GM23338 (cell line): ENCODE data around the gene ATP1A4. TPM values are rescaled to one million over a fixed set of nuclear protein-coding genes. Genes with fewer than 3 reads are reported as not detected.

Experiments
- ATAC-seq: fragments of 200-7000 bp; cut with Tn5 transposase; 3 replicates; pipeline ENCODE4 v1.9.1; 2020
- DNase-seq: peaks from one replicate; pipeline ENCODE4 v3.0.0-alpha.2; 2015; ENCODE audit warnings: low spot score
- H2AFZ ChIP-seq: fragments of 200-600 bp; sonication (generic); 2 replicates; pipeline ENCODE4 v1.8.0; 2016; ENCODE audit warnings: antibody characterized with exemption, mild to moderate bottlenecking, moderate library complexity
- H3F3A ChIP-seq: fragments of 200-600 bp; sonication (generic); replicated peaks from 2 replicates; pipeline ENCODE4 v1.8.0; 2017; ENCODE audit warnings: antibody characterized with exemption, mixed run types, low read depth
- H3K27ac ChIP-seq: fragments of 200-600 bp; sonication (generic); 2 replicates; pipeline ENCODE4 v1.6.1; 2016; ENCODE audit warnings: low read depth
- H3K27me3 ChIP-seq: fragments of 200-600 bp; sonication (generic); 2 replicates; pipeline ENCODE4 v1.8.0; 2016; ENCODE audit warnings: mild to moderate bottlenecking, mixed run types, moderate library complexity; ENCODE audit not compliant: insufficient read depth
- H3K36me3 ChIP-seq: fragments of 200-600 bp; sonication (generic); 2 replicates; pipeline ENCODE4 v1.8.0; 2016; ENCODE audit warnings: mild to moderate bottlenecking; ENCODE audit not compliant: insufficient read depth
- H3K4me1 ChIP-seq: fragments of 200-600 bp; sonication (generic); 2 replicates; pipeline ENCODE4 v1.8.0; 2016; ENCODE audit warnings: mild to moderate bottlenecking, moderate library complexity; ENCODE audit not compliant: insufficient read depth
- H3K4me2 ChIP-seq: fragments of 200-600 bp; sonication (generic); 2 replicates; pipeline ENCODE4 v1.7.1; 2017; ENCODE audit warnings: mixed run types
- H3K4me3 ChIP-seq: fragments of 200-600 bp; sonication (generic); 2 replicates; pipeline ENCODE4 v1.6.1; 2016; ENCODE audit warnings: mixed run types
- H3K79me2 ChIP-seq: fragments of 200-600 bp; sonication (generic); replicated peaks from 2 replicates; pipeline ENCODE4 v1.8.0; 2017; ENCODE audit warnings: mild to moderate bottlenecking; ENCODE audit not compliant: insufficient read depth
- H3K9me2 ChIP-seq: fragments of 200-600 bp; sonication (generic); 2 replicates; pipeline ENCODE4 v1.8.0; 2017; ENCODE audit not compliant: insufficient read depth
- H4K20me1 ChIP-seq: fragments of 200-600 bp; sonication (generic); replicated peaks from 2 replicates; pipeline ENCODE4 v1.8.0; 2017; ENCODE audit warnings: mild to moderate bottlenecking; ENCODE audit not compliant: insufficient read depth
- H3K27ac Mint-ChIP-seq: 2 replicates; pipeline ENCODE4 v1.8.0; 2020; ENCODE audit warnings: inconsistent platforms, mild to moderate bottlenecking, moderate library complexity, mixed read lengths
- H3K27me3 Mint-ChIP-seq: 3 replicates; pipeline ENCODE4 v1.8.0; 2022; ENCODE audit warnings: low read depth, mild to moderate bottlenecking, moderate library complexity, mixed read lengths, inconsistent platforms; ENCODE audit not compliant: insufficient read depth, poor library complexity
- H3K36me3 Mint-ChIP-seq: 3 replicates; pipeline ENCODE4 v1.8.0; 2021; ENCODE audit warnings: low read depth, mild to moderate bottlenecking, inconsistent platforms, moderate library complexity, mixed read lengths
- H3K4me1 Mint-ChIP-seq: 3 replicates; pipeline ENCODE4 v1.8.0; 2020; ENCODE audit warnings: mild to moderate bottlenecking, inconsistent platforms, mixed read lengths
- H3K4me3 Mint-ChIP-seq: 3 replicates; pipeline ENCODE4 v1.8.0; 2021; ENCODE audit warnings: moderate library complexity, mild to moderate bottlenecking, inconsistent platforms, mixed read lengths
- H3K9me3 Mint-ChIP-seq: 3 replicates; pipeline ENCODE4 v1.8.0; 2020; ENCODE audit warnings: moderate library complexity, mild to moderate bottlenecking, inconsistent platforms, mixed read lengths
- CREB1 ChIP-seq: fragments of 250-450 bp; sonication (Bioruptor Pico); IDR thresholded peaks from 2 replicates; pipeline ENCODE4 v1.5.0; 2020; ENCODE audit warnings: low read depth, mild to moderate bottlenecking, moderate library complexity
- ETS1 ChIP-seq: IDR thresholded peaks from 2 replicates; pipeline ENCODE4 v1.6.1; 2016; ENCODE audit warnings: antibody characterized with exemption
- NANOG ChIP-seq: IDR thresholded peaks from 2 replicates; pipeline ENCODE4 v1.6.1; 2016; ENCODE audit warnings: antibody characterized with exemption, borderline replicate concordance
- STAT1 ChIP-seq: IDR thresholded peaks from one replicate; pipeline ENCODE4 v1.6.1; 2016; ENCODE audit warnings: antibody characterized with exemption; ENCODE audit not compliant: unreplicated experiment
- ZNF331 ChIP-seq: fragments of 250-450 bp; sonication (Bioruptor Pico); IDR thresholded peaks from 2 replicates; pipeline ENCODE4 v1.5.0; 2020; ENCODE audit warnings: low read depth, mild to moderate bottlenecking, moderate library complexity
- ZNF462 ChIP-seq: fragments of 250-450 bp; sonication (Bioruptor Pico); IDR thresholded peaks from 2 replicates; pipeline ENCODE4 v1.5.0; 2020; ENCODE audit warnings: mild to moderate bottlenecking, moderate library complexity
- polyA plus RNA-seq: library from polyadenylated mRNA; unstranded; fragments of >200 nt; fragmentation: Nextera tagmentation; extraction: Ambion mirVana; gene quantifications from 2 replicates; pipeline ENCODE4 v1.2.1, GENCODE V29; 2016
- total RNA-seq: library from RNA; depleted of rRNA; stranded (reverse); fragments of >200 nt; shearing (Covaris generic); gene quantifications from 2 replicates; pipeline ENCODE4 v1.2.3, GENCODE V29; 2014

ATP1A4 gene
- total and polyA plus RNA-seq, 2 experiments from 2014 or later, result 0.27 to 0.63 TPM

DNA sequence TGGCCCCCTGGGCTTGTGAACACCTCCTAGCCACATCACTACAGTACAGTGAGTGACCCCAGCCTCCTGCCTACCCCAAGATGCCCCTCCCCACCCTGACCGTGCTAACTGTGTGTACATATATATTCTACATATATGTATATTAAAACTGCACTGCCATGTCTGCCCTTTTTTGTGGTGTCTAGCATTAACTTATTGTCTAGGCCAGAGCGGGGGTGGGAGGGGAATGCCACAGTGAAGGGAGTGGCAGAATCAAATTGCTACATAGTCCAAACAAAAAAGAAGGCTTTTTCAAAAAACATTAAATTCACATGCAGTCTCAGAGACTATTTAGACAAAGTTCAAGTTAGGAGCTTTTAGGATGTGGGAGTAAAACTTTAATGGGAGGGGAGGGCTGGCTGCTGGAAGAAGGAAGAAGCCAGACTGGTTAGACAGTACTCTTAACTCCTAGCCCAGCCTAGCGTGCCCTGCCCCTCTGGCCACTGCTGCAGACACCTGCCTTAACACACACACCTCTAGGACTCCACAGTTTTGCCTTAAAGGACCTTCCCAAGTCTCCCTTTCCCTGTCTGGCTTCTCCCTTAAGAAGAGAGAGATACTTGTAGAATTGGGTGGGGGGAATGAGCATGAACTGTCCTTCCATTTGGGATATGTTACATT is 63.2 kb downstream of the ATP1A4 start:
- H3K4me1 Mint-ChIP-seq, result peaks cover 33% of the 10 kb centered on the region
- Histone ChIP-seq H3F3A (peaks cover 8% of the 10 kb centered on the region; the same call in 1 of the 2 replicates), H3K79me2 (peaks cover 11% of the 10 kb centered on the region; the same call in 1 of the 2 replicates), H3K36me3 (peaks cover 47% of the 10 kb centered on the region; the same call in 1 of the 2 replicates), H4K20me1 (peaks cover 6% of the 10 kb centered on the region), H3K27ac (peak overlapping the region; percentile 74), H2AFZ (no peak overlapping the region), H3K4me3 (no peak overlapping the region), H3K4me1 (peaks cover 24% of the 10 kb centered on the region), H3K27me3 (no peaks in the 10 kb centered on the region), H3K4me2 (no peak overlapping the region), H3K9me2 (no peaks in the 10 kb centered on the region)
- H3K36me3 Mint-ChIP-seq, result peaks cover 84% of the 10 kb centered on the region
- no peak for ATAC-seq
- no peaks in the 10 kb centered on the region for H3K9me3 Mint-ChIP-seq
- DNase-seq, result no peak
- H3K4me3 Mint-ChIP-seq, result no peak overlapping the region
- TF ChIP-seq ZNF462 (CRISPR knock-in tag) (no peak), STAT1 (no peak), ZNF331 (no peak), CREB1 (CRISPR knock-in tag) (no peak), ETS1 (no peak), NANOG (no peak)
- H3K27ac Mint-ChIP-seq, result 0 out of 2 replicates have a peak overlapping the region, but pooled peaks have one; percentile 6
- H3K27me3 Mint-ChIP-seq, result peaks cover 4% of the 10 kb centered on the region
